WTC11 (cell line): ENCODE data around the gene GTSE1.

Source experiments
- ATF6 ChIP-seq: sonication (generic); formaldehyde crosslinking; IDR thresholded peaks from 2 replicates; pipeline ENCODE4 v1.8.1; 2023; ENCODE audit warnings: mild to moderate bottlenecking, missing genetic modification reagents
- CREB1 ChIP-seq: sonication (generic); formaldehyde crosslinking; IDR thresholded peaks from 2 replicates; pipeline ENCODE4 v1.8.0; 2023; ENCODE audit warnings: mild to moderate bottlenecking, missing genetic modification reagents
- CTCF ChIP-seq: fragments of 200-600 bp; IDR thresholded peaks from 2 replicates; pipeline ENCODE4 v1.8.0; 2022; ENCODE audit warnings: antibody characterized with exemption
- IRF1 ChIP-seq: sonication (generic); formaldehyde crosslinking; IDR thresholded peaks from 2 replicates; pipeline ENCODE4 v1.8.0; 2023; ENCODE audit warnings: missing genetic modification reagents
- STAT6 ChIP-seq: sonication (generic); formaldehyde crosslinking; conservative IDR thresholded peaks from 2 replicates; pipeline ENCODE4 v1.8.1; 2023; ENCODE audit warnings: mild to moderate bottlenecking, low read depth, missing genetic modification reagents, moderate library complexity
- TP53 ChIP-seq: sonication (generic); formaldehyde crosslinking; IDR thresholded peaks from 2 replicates; pipeline ENCODE4 v1.8.1; 2023; ENCODE audit warnings: mild to moderate bottlenecking, missing genetic modification reagents
- ZMAT4 ChIP-seq: fragments of 250-450 bp; sonication (Bioruptor Pico); IDR thresholded peaks from 2 replicates; pipeline ENCODE4 v1.9.0; 2021; ENCODE audit warnings: mild to moderate bottlenecking
- ZNF121 ChIP-seq: sonication (generic); formaldehyde crosslinking; IDR thresholded peaks from 2 replicates; pipeline ENCODE4 v1.8.0; 2023; ENCODE audit warnings: missing genetic modification reagents
- ZNF138 ChIP-seq: sonication (generic); formaldehyde crosslinking; conservative IDR thresholded peaks from 2 replicates; pipeline ENCODE4 v1.8.1; 2022; ENCODE audit warnings: mild to moderate bottlenecking, moderate library complexity, missing genetic modification reagents
- ZNF263 ChIP-seq: sonication (generic); formaldehyde crosslinking; IDR thresholded peaks from 2 replicates; pipeline ENCODE4 v1.8.1; 2022; ENCODE audit warnings: low read depth, mild to moderate bottlenecking, moderate library complexity, missing genetic modification reagents
- ZNF416 ChIP-seq: fragments of 250-450 bp; sonication (Bioruptor Pico); IDR thresholded peaks from 2 replicates; pipeline ENCODE4 v1.9.0; 2021; ENCODE audit warnings: mild to moderate bottlenecking, inconsistent platforms

GRCh38 chr22:46361826-46362202 lies 65.1 kb downstream of the GTSE1 start:
- TF ChIP-seq CTCF (no peak), CREB1 (CRISPR knock-in tag) (no peak), STAT6 (CRISPR knock-in tag) (no peak), ZNF121 (CRISPR knock-in tag) (no peak), ATF6 (no peak), ZNF138 (CRISPR knock-in tag) (no peak), TP53 (no peak), IRF1 (CRISPR knock-in tag) (no peak), ZMAT4 (CRISPR knock-in tag) (no peak), ZNF263 (CRISPR knock-in tag) (no peak), ZNF416 (CRISPR knock-in tag) (no peak)
